GM19351 (cell line): ENCODE results near the gene DAPP1.
"Not testable (repeated sequence)": the region's sequence is repeated elsewhere in the genome, so short reads cannot be mapped to it uniquely, and the experiment has no call there.

ENCODE experiments used
- ATAC-seq: cut with Tn5 transposase; IDR thresholded peaks from one replicate; pipeline ENCODE4 v1.9.1; 2021; ENCODE audit warnings: mild to moderate bottlenecking, moderate library complexity; ENCODE audit not compliant: unreplicated experiment

The DAPP1 gene

DNA sequence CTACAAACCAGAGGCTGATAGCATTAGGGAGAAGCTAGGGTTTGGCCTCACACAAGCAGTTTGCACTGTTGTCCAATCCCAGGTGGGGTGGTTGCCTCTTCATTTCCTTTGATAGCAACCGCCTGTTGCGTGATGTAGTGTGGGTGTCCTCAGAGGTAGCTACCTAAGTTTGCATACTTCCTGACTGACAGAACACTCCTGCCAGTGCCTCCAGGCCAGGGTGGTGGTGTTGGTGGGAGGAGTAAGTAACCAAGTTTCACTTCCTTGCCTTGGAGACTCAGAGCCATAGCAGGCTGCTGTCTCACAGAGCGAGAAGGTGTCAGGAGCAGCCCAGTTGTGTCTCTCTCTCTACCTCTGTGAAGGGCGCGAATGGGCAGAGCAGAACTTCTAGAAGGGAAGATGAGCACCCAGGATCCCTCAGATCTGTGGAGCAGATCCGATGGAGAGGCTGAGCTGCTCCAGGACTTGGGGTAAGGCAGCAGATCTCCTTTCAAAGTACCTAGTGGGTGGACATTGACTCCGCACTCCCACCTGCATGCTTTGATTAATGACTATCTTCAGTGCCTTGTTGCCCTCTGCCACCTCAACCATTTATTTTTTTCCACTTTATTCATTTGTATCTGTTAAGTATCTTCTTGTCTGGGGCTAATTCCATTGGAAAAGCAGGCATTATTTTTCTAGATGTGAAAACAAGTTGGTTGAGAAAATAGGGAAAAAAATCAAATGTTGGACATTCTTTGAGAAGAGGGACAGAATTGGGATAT is at the start of gene DAPP1:
Gene DAPP1 (plus strand): TSS at position 283 of the 764 bp plus-strand sequence. CDS start 87 bp downstream, at position 370.
- peak; percentile 89 for ATAC-seq

DNA sequence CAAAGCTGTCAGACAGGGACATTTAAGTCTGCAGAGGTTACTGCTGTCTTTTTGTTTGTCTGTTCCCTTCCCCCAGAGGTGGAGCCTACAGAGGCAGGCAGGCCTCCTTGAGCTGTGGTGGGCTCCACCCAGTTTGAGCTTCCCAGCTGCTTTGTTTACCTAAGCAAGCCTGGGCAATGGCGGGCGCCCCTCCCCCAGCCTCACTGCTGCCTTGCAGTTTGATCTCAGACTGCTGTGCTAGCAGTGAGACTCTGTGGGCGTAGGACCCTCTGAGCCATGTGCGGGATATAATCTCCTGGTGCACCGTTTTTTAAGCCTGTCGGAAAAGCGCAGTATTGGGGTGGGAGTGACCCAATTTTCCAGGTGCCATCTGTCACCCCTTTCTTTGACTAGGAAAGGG is 45.8 kb upstream of the DAPP1 start:
- not testable (repeated sequence) for ATAC-seq

DNA sequence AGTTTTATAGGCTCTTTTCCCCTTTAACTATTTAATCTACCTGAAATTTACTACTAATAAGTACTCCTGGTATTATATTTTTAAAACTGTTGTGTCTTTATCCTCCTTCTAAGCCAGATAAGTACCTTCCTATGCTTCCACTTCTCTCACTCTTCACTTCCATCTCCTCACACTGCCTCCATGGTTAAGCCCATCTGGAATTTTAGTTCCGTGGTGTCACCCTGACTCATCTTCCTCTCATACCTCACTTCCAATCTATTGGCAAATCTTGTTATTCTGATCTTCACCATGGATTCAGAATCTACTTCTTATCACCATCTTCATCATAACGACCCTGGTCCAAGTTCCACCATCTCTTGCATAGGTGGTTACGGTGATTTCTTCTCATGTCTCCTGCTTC is 32.7 kb upstream of the DAPP1 start:
- no peak for ATAC-seq

- ATAC-seq = no peak
These were observed 31.8 kb upstream of the DAPP1 start for GRCh38 chr4:99784842-99785241.

- no peak for ATAC-seq
These were observed 25.6 kb upstream of the DAPP1 start for GRCh38 chr4:99790796-99791617.

GRCh38 chr4:99800332-99801004 is 16.2 kb upstream of the DAPP1 start:
- ATAC-seq = no peak

- ATAC-seq = no peak
These were observed 15.5 kb upstream of the DAPP1 start for GRCh38 chr4:99801005-99801699.

DNA sequence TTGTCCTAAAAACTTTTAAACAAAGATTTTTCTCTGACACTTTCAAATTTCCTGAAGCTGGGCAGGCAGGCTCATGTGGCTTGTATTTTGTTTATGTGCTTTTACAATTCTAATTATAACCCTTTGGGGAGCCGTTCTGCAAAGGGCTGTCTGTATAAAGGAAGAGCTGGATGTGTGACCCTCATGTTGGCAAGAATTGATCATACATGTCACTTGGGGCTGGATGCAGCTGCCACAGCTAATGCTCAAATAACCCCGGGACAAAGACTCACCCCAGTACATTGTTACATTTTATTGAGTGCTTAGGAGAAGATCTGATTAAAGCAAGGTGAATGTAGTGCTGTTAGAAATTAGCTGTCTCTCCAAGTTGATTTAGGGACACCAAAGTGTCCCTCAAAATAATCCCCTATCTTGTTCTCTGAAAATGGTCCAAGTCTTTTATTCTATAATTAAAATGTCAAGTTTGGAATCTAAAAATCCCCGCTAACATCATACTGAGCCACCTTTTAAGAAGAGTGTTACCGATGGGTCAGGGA is 13.0 kb upstream of the DAPP1 start:
- no peak for ATAC-seq

GRCh38 chr4:99806545-99806944 is 10.1 kb upstream of the DAPP1 start:
- ATAC-seq = no peak

DNA sequence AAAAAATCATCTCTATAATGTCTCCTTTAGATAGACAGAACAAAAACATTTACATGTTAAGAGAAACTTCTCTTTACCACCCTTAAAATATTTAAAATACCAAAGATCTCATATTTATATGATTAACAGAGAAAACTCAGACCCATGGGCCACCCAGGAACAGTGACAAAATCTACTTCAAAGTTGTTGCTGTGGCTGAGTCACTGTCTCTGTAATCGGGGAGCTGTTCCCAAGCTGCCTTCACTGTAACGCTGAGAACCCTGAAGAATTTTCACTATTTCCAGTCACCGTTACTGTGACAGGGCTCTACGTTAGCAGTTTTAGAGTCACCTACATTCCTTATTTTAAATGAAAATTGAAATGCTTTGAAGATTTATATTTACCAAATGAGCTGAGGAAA is 9.0 kb upstream of the DAPP1 start:
- no peak for ATAC-seq

DNA sequence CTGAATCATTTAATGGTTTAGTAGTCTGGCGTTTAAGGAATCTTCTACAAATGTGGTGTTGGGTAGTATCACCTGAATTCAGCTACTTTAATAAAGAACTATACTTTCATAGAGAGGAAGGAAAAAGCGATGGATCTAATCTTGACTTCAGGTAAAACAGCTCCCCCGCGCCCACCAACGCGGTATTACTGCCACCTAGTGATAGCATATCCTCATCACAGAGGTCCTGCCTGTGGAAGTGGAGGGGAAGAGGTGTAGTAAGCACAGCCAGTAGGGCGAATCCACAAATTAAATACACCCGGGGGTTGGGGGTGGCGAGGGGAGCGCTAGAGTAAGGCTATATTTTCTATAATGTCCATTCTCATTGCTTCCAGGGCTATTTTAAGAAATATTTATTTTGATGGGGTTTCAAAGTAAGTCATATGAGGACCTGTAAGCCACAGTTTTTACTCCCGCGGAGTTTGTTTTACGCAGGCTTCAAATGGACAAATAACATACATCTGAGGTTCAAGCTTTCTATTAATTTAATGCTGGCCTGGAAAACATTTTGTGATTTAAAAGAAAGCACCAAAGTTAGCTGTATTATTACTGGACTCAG is 8.3 kb upstream of the DAPP1 start:
- ATAC-seq = peak; percentile 91

GRCh38 chr4:99809326-99809725 is 7.3 kb upstream of the DAPP1 start:
- ATAC-seq = no peak

DNA sequence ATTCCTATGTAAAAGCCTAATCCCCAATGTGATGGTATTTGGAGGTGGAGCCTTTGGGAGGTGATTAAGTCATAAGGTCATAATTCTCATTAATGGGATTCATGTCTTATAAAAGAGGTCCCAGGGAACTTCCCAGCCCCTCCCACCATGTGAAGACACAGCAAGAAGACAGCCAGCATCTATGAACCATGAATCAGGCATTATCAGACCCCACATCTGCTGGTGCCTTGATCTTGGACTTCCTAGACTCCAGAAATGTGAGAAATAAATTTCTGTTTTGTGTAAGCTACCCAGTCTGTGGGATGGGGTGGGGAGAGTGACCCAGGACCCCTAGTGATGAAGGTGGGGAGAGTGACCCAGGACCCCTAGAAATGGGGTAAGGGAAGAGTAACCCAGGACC is 6.1 kb upstream of the DAPP1 start:
- ATAC-seq = no peak

DNA sequence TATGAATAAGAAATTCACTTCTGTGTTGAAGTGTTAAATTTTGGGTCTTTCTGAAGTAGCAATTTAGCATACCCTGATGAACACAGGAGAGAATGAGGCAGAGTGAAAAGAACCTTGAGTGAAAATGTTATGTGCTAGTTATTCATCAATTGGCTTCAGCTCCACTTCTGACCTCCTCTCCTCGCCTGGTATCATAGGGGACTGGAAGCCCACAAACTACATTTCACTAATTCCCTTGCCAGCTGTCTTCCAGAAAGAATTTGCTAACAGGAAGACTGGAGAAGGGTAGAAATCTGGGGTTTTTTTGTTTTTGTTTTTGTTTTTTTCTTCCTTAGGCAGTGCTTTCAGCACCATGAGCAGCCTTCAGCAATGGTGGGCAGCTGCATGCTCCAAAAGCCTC is 5.5 kb upstream of the DAPP1 start:
- no peak for ATAC-seq

DNA sequence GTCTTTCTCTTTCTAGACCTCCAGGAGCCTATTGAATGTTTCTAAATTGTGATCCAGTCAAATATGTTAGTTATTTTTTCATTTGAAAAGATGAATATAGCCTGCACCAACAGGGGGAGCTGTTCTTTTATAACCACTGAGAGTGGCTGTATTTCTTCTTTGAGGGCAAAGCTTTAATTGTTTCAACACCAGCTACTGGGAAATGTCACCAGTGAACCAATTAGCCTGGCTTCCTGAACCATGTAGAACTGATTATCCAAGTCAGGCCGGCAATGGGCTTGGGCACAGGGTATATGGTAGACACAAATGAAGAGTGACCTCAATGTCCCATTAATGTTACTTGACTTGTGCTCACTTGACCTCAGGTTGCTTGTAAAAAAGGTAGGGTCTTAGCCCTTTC is 4.8 kb upstream of the DAPP1 start:
- no peak for ATAC-seq

DNA sequence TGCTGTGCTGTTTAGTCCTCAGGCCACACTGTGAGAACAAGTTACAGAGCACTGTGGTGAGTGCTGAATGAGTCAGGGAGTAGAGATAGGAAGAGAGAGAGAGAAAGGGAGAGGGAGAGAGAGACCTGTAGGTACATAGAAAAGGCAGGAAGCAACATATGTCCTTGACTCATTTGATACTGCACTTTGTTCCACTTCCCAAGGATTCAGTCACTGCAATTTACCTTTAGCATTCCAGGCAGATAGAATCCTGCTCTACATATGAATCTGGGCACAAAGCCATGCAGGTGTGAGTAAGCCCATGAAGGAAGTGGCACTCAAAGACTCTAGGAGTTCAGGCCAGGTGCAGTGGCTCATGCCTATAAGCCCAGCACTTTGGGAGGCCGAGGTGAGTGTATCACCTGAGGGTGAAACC is 1.0 kb upstream of the DAPP1 start:
- no peak for ATAC-seq

DNA sequence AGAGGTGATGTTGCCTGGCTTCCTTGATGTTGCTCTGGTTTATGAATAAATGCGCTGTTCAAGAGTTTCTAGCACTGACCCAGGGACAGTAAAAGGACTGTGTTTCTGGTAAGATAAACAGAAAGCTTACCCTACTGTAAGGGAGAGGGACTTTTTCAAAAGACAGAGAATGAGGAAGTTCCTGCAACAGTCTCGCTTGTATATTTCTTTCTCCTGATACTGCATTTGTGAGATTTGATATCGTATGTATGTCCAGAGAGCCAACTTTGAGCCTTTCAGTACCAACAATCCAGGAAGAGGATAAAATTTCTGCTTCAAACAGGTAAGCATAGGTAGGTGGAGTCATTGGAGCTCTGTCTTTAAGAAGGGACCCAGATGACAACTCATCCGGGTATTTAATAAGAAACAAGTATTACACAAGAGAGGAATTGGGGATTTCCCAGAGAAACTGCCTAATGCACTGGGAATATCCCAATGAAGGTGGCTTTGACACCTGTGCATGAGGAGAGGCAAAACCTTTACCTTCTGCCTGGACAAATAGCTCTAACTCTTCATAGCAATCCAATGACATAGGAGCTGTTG is 773 bp downstream of the DAPP1 start:
- peak; percentile 14 for ATAC-seq

- no peak for ATAC-seq
These were observed 2.0 kb downstream of the DAPP1 start for GRCh38 chr4:99818661-99819060.

DNA sequence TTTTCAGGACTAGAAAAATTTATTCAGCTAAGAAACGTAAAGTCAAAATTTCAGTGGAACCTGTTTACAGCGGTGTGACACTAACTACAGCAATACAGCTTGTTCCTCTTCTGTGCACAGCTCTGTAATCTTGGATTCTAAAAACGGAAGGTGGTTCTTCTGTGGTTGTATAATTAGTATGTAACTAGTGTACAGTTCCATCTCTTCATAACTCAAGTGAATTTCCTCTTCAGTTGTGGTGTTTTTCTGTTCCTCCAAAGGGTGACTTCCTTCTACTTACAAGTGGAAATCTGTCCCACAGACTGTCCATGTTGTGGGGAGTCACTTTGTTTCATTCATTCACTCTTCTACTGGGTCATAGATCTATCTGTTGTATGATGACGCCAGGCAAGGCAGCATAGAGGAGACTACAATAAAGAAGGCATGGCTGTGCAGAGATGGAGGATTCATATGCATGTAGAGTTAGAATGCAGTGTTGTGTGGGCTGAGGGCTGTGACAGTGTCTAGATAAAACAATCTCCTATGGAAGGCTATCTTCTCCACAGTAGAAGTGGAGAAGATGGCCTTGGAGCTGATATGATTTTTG is 5.4 kb downstream of the DAPP1 start:
- ATAC-seq = peak; percentile 76

GRCh38 chr4:99822734-99823133 is 6.1 kb downstream of the DAPP1 start:
- no peak for ATAC-seq
